Gastrocnemius medialis (tissue), 4 donors: ENCODE results near the gene DCAF4.

ENCODE experiments used
- POLR2A ChIP-seq, 2 donors: fragments of 450-650 bp; IDR thresholded peaks; one replicate each; pipeline ENCODE4 v1.6.1; 2017; ENCODE audit warnings: antibody characterized with exemption in 2 of 2, mild to moderate bottlenecking in 2 of 2, moderate library complexity in 2 of 2
- TF ChIP-seq, protein P1 (sequence below), 5 experiments: fragments of 450-650 bp in 3 of 5; fragments of 200-600 bp in 2 of 5; sonication (generic) in 2 of 5; IDR thresholded peaks in 4 of 5; conservative IDR thresholded peaks in 1 of 5; 1 replicate in 4 of 5; 2 replicates in 1 of 5; pipeline ENCODE4 v1.5.1; 2016 to 2019; ENCODE audit warnings: antibody characterized with exemption in 5 of 5, mild to moderate bottlenecking in 3 of 5, moderate library complexity in 3 of 5

DNA sequence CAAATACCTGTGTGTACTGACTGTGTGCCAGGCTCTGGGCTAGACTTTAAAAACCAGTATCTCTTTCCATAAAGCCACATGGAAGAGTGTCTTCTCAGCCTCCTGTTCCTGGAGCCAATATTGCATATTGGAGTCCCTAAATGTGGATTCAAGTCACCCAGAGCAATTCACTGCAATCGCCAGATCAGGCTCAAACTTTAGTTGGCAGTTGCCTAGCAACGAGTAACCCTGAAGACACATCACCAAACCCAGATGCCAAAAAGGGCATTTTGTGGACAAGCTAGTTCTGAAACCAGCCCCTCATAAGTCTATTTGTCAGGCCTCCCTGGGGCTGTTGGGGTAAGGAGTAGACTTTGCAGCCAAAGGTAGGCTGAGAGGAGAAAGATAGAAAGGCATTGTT lies 46.1 kb upstream of the DCAF4 start:
- TF ChIP-seq, protein P1, sequence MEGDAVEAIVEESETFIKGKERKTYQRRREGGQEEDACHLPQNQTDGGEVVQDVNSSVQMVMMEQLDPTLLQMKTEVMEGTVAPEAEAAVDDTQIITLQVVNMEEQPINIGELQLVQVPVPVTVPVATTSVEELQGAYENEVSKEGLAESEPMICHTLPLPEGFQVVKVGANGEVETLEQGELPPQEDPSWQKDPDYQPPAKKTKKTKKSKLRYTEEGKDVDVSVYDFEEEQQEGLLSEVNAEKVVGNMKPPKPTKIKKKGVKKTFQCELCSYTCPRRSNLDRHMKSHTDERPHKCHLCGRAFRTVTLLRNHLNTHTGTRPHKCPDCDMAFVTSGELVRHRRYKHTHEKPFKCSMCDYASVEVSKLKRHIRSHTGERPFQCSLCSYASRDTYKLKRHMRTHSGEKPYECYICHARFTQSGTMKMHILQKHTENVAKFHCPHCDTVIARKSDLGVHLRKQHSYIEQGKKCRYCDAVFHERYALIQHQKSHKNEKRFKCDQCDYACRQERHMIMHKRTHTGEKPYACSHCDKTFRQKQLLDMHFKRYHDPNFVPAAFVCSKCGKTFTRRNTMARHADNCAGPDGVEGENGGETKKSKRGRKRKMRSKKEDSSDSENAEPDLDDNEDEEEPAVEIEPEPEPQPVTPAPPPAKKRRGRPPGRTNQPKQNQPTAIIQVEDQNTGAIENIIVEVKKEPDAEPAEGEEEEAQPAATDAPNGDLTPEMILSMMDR (IDR thresholded peaks at IDR 0.05 in 4 of 5, conservative IDR thresholded peaks at IDR 0.05 in 1 of 5): no peak
- TF ChIP-seq POLR2A (IDR thresholded peaks at IDR 0.05): no peak
